ENCODE data around the gene AKAP12.
"Not testable (repeated sequence)": the region's sequence is repeated elsewhere in the genome, so short reads cannot be mapped to it uniquely, and the experiment has no call there.

Gene AKAP12

GRCh38 chr6:151350442-151351145, 110.8 kb downstream of the AKAP12 start:
- no peak for FAIRE-seq

DNA sequence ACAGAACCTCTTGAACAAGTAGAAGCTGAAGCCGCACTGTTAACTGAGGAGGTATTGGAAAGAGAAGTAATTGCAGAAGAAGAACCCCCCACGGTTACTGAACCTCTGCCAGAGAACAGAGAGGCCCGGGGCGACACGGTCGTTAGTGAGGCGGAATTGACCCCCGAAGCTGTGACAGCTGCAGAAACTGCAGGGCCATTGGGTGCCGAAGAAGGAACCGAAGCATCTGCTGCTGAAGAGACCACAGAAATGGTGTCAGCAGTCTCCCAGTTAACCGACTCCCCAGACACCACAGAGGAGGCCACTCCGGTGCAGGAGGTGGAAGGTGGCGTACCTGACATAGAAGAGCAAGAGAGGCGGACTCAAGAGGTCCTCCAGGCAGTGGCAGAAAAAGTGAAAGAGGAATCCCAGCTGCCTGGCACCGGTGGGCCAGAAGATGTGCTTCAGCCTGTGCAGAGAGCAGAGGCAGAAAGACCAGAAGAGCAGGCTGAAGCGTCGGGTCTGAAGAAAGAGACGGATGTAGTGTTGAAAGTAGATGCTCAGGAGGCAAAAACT, 111.5 kb downstream of the AKAP12 start:
- no peak for FAIRE-seq

DNA sequence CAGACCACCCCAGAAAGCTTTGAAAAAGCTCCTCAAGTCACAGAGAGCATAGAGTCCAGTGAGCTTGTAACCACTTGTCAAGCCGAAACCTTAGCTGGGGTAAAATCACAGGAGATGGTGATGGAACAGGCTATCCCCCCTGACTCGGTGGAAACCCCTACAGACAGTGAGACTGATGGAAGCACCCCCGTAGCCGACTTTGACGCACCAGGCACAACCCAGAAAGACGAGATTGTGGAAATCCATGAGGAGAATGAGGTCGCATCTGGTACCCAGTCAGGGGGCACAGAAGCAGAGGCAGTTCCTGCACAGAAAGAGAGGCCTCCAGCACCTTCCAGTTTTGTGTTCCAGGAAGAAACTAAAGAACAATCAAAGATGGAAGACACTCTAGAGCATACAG, 112.0 kb downstream of the AKAP12 start:
- FAIRE-seq = no peak

DNA sequence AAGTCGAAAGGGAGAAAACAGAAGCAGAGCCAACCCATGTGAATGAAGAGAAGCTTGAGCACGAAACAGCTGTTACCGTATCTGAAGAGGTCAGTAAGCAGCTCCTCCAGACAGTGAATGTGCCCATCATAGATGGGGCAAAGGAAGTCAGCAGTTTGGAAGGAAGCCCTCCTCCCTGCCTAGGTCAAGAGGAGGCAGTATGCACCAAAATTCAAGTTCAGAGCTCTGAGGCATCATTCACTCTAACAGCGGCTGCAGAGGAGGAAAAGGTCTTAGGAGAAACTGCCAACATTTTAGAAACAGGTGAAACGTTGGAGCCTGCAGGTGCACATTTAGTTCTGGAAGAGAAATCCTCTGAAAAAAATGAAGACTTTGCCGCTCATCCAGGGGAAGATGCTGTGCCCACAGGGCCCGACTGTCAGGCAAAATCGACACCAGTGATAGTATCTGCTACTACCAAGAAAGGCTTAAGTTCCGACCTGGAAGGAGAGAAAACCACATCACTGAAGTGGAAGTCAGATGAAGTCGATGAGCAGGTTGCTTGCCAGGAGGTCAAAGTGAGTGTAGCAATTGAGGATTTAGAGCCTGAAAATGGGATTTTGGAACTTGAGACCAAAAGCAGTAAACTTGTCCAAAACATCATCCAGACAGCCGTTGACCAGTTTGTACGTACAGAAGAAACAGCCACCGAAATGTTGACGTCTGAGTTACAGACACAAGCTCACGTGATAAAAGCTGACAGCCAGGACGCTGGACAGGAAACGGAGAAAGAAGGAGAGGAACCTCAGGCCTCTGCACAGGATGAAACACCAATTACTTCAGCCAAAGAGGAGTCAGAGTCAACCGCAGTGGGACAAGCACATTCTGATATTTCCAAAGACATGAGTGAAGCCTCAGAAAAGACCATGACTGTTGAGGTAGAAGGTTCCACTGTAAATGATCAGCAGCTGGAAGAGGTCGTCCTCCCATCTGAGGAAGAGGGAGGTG, 112.9 kb downstream of the AKAP12 start:
- FAIRE-seq = no peak

GRCh38 chr6:151353795-151354194, 114.0 kb downstream of the AKAP12 start:
- no peak for FAIRE-seq

DNA sequence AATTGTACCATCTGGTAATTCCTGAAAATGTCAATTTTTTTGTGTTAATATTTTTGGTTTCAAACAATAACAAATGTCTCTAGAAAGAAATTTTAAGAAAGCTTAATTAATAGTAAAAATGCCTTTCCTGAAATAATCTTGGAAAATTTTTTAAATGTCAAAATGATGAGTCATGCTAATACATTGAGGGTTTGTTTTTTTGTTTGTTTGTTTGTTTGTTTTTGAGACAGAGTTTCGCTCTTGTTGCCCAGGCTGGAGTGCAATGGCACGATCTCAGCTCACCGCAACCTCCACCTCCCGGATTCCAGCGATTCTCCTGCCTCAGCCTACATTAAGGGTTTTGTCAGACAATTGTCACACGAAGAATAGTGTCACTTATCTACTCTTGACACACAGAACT, 117.2 kb downstream of the AKAP12 start:
- not testable (repeated sequence) for FAIRE-seq

- no peak for FAIRE-seq
Measured at GRCh38 chr6:151357758-151358436, 118.1 kb downstream of the AKAP12 start.

DNA sequence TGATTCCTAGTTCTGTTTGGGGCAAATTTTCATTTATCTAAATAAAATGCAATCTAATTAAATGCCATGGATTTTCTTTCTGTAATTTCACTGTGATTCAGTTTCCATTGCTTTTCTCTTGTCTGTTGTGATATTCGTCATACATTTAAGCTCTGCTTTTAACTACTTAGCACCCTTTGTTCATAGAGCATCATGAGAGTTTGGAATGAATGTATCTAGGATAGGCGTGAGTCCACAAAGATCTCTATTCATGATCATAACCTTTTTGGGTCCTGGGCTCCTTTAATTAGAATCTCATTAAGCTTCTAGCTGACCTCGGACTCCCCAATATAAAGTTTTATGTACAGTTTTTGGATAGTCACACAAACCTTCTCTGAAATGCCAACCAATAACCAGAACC, 118.7 kb downstream of the AKAP12 start:
- FAIRE-seq = no peak

DNA sequence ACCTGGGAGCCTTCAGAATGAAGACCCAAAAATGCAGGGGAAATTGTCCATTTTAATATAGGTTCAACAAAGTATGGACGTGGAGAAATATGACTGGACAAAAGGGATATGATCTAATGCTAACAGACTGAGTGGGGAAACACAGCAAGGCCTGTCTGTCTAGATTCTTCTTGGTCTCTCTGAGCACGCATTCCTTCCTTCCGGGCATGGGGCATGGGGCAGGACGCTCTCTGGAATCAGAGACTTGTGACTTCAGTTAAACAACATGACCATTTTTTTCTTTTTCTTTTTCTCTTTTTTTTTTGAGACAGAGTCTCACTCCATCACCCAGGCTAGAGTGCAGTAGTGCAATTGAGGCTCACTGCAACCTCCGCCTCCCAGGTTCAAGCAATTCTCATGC, 119.7 kb downstream of the AKAP12 start:
- no peak for FAIRE-seq

- no peak for FAIRE-seq
Measured at GRCh38 chr6:151365233-151365632, 125.5 kb downstream of the AKAP12 start.

- FAIRE-seq = no peak
Measured at GRCh38 chr6:151370509-151371078, 130.8 kb downstream of the AKAP12 start.

GRCh38 chr6:151372164-151372563, 132.4 kb downstream of the AKAP12 start:
- no peak for FAIRE-seq

- FAIRE-seq = no peak
Measured at GRCh38 chr6:151374036-151374683, 134.4 kb downstream of the AKAP12 start.

DNA sequence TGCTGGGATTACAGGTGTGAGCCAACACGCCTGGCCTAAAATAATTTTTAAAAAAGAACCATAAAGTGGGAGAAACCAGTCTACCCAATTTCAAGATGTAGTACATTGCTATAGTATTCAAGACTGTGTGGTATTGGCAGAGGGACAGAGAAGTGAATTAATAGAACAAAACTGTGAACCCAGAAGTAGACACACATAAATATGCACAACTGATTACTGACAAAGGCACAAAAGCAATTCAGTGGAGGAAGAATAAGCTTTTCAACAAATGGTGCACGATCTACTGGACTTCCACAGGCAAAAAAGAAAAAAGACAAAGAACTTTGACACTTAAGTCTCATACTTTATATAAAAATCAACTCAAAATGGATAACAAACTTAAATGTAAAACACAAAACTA, 136.1 kb downstream of the AKAP12 start:
- no peak for FAIRE-seq

GRCh38 chr6:151376440-151376839, 136.7 kb downstream of the AKAP12 start:
- FAIRE-seq = no peak

- no peak for FAIRE-seq
Measured at GRCh38 chr6:151377095-151377494, 137.3 kb downstream of the AKAP12 start.

- no peak for FAIRE-seq
Measured at GRCh38 chr6:151379933-151380847, 140.4 kb downstream of the AKAP12 start.

- FAIRE-seq = no peak
Measured at GRCh38 chr6:151380848-151381205, 141.1 kb downstream of the AKAP12 start.

- FAIRE-seq = no peak
Measured at GRCh38 chr6:151381722-151382121, 142.0 kb downstream of the AKAP12 start.

DNA sequence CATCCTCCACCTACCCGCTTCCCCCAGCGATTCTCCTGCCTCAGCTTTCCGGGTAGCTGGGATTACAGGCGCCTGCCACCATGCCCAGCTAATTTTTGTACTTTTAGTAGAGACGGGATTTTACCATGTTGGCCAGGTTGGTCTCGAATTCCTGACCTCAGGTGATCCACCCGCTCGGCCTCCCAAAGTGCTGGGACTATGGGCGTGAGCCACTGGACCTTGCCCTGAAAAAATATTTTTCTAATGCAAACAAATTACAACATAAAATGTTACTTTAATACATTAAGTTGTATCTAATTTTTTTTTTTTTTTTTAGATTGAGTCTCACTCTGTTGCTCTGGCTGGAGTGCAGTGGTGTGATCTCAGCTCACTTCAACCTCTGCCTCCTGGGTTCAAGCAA, 142.9 kb downstream of the AKAP12 start:
- FAIRE-seq = not testable (repeated sequence)

DNA sequence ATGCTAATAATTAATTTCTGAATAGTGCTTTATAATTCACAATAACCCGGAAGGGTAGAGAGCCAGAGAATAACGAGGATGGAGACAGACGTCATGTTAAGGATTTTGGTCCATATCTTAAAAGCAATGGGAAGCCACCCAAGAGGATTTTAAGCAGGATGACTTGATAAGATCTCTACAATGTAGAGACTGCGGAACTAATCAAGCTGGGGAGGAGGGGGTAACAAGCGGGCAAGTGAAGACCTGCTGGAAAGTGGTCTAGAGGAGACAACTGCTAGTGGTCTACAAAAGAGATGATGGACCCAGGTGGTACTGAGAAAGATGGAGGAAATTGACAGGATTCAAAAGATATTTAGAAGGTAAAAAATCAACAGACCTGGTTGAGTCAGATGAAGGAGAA, 144.4 kb downstream of the AKAP12 start:
- no peak for FAIRE-seq
